OCI-LY1 (cell line): Measurements from ENCODE around the gene OR4A16.

Experiments used
- H2AFZ ChIP-seq: fragments of 200-600 bp; sonication (generic), shearing (Covaris generic); 2 replicates; pipeline ENCODE4 v1.6.0; 2014; ENCODE audit warnings: antibody characterized with exemption, mild to moderate bottlenecking, low read length
- H3F3A ChIP-seq: fragments of 200-600 bp; sonication (generic), shearing (Covaris generic); 2 replicates; pipeline ENCODE4 v1.6.0; 2014; ENCODE audit warnings: mild to moderate bottlenecking, antibody characterized with exemption, low read length, moderate library complexity; ENCODE audit not compliant: insufficient read depth
- H3K27ac ChIP-seq: fragments of 200-600 bp; sonication (generic); 2 replicates; pipeline ENCODE4 v1.5.1; 2014; ENCODE audit warnings: low read length, mixed run types, mild to moderate bottlenecking, low read depth; ENCODE audit not compliant: poor library complexity, severe bottlenecking
- H3K27me3 ChIP-seq: fragments of 200-600 bp; sonication (generic); 2 replicates; pipeline ENCODE4 v1.6.0; 2014; ENCODE audit warnings: antibody characterized with exemption, mild to moderate bottlenecking, low read length, moderate library complexity; ENCODE audit not compliant: insufficient read depth
- H3K36me3 ChIP-seq: fragments of 200-600 bp; sonication (generic); 2 replicates; pipeline ENCODE4 v1.6.1; 2014; ENCODE audit warnings: mild to moderate bottlenecking, antibody characterized with exemption, low read length, moderate library complexity, mixed read lengths; ENCODE audit not compliant: insufficient read depth
- H3K4me1 ChIP-seq: fragments of 200-600 bp; sonication (generic); 2 replicates; pipeline ENCODE4 v1.5.1; 2014; ENCODE audit warnings: mild to moderate bottlenecking, low read length, moderate library complexity; ENCODE audit not compliant: insufficient read depth, severe bottlenecking
- H3K4me2 ChIP-seq: fragments of 200-600 bp; sonication (generic), shearing (Covaris generic); 2 replicates; pipeline ENCODE4 v1.6.1; 2014; ENCODE audit warnings: low read length
- H3K4me3 ChIP-seq: fragments of 200-600 bp; sonication (generic); 2 replicates; pipeline ENCODE4 v1.5.1; 2014; ENCODE audit warnings: low read length, low read depth, mild to moderate bottlenecking, mixed read lengths; ENCODE audit not compliant: poor library complexity, severe bottlenecking
- H3K79me2 ChIP-seq: fragments of 200-600 bp; shearing (Covaris generic); 2 replicates; pipeline ENCODE4 v1.6.1; 2016; ENCODE audit warnings: mixed run types, low read length, mixed read lengths; ENCODE audit not compliant: insufficient read depth
- H3K9ac ChIP-seq: fragments of 200-600 bp; sonication (generic), shearing (Covaris generic); 2 replicates; pipeline ENCODE4 v1.6.1; 2014; ENCODE audit warnings: mild to moderate bottlenecking, low read length, mixed read lengths
- H3K9me2 ChIP-seq: fragments of 200-600 bp; sonication (generic), shearing (Covaris generic); 2 replicates; pipeline ENCODE4 v1.6.1; 2014; ENCODE audit warnings: low read depth, mild to moderate bottlenecking, low read length, mixed read lengths
- H3K9me3 ChIP-seq: fragments of 200-600 bp; shearing (Covaris generic); 2 replicates; pipeline ENCODE4 v1.6.1; 2014; ENCODE audit warnings: low read length, mixed read lengths
- H4K20me1 ChIP-seq: fragments of 200-600 bp; sonication (generic), shearing (Covaris generic); 2 replicates; pipeline ENCODE4 v1.6.0; 2016; ENCODE audit warnings: mild to moderate bottlenecking, low read length; ENCODE audit not compliant: insufficient read depth
- CTCF ChIP-seq: fragments of 200-600 bp; sonication (generic), shearing (Covaris generic); IDR thresholded peaks from 2 replicates; pipeline ENCODE4 v1.5.1; 2017; ENCODE audit warnings: mild to moderate bottlenecking, antibody characterized with exemption, low read length, moderate library complexity, mixed read lengths
- EZH2 ChIP-seq: fragments of 200-600 bp; sonication (generic), shearing (Covaris generic); IDR thresholded peaks from 2 replicates; pipeline ENCODE4 v1.8.0; 2017; ENCODE audit warnings: borderline replicate concordance, mixed run types, mild to moderate bottlenecking, antibody characterized with exemption, low read length, moderate library complexity, mixed read lengths

OR4A16 gene

GRCh38 chr11:55349032-55349431 is 6.0 kb downstream of the OR4A16 start:
- no peaks in the 10 kb centered on the region for H3K9me2 ChIP-seq
- H3K4me1 ChIP-seq: no peaks in the 10 kb centered on the region
- no peaks in the 10 kb centered on the region for H3F3A ChIP-seq
- no peaks in the 10 kb centered on the region for H3K27me3 ChIP-seq
- no peak for TF ChIP-seq EZH2
- no peak for TF ChIP-seq CTCF
- H3K9me3 ChIP-seq: no peaks in the 10 kb centered on the region
- no peak overlapping the region for H3K4me2 ChIP-seq
- H3K4me3 ChIP-seq: no peak overlapping the region
- no peak overlapping the region for H2AFZ ChIP-seq
- H3K79me2 ChIP-seq: no peaks in the 10 kb centered on the region
- H3K27ac ChIP-seq: no peak overlapping the region
- no peaks in the 10 kb centered on the region for H4K20me1 ChIP-seq
- no peaks in the 10 kb centered on the region for H3K36me3 ChIP-seq
- H3K9ac ChIP-seq: no peak overlapping the region

GRCh38 chr11:55357560-55358184 is 14.7 kb downstream of the OR4A16 start:
- Histone ChIP-seq H3K4me1 (no peaks in the 10 kb centered on the region), H3K9me2 (no peaks in the 10 kb centered on the region), H3K4me2 (no peak overlapping the region), H4K20me1 (no peaks in the 10 kb centered on the region), H3F3A (no peaks in the 10 kb centered on the region), H3K27me3 (no peaks in the 10 kb centered on the region), H3K79me2 (no peaks in the 10 kb centered on the region), H3K4me3 (no peak overlapping the region), H3K27ac (no peak overlapping the region), H2AFZ (no peak overlapping the region), H3K9me3 (no peaks in the 10 kb centered on the region), H3K36me3 (no peaks in the 10 kb centered on the region), H3K9ac (no peak overlapping the region)
- no peak for TF ChIP-seq EZH2
- TF ChIP-seq CTCF: peak; percentile 88

- no peak within 1 kb of the TSS for H3K27ac ChIP-seq
- H3K4me1 ChIP-seq: no peaks in the 10 kb centered on the region
- no peaks in the 10 kb centered on the region for H3K79me2 ChIP-seq
- H3K4me3 ChIP-seq: no peak within 1 kb of the TSS
- H2AFZ ChIP-seq: no peak within 1 kb of the TSS
- H4K20me1 ChIP-seq: no peaks in the 10 kb centered on the region
- H3K9me2 ChIP-seq: no peaks in the 10 kb centered on the region
- no peaks in the 10 kb centered on the region for H3F3A ChIP-seq
- no peaks in the 10 kb centered on the region for H3K36me3 ChIP-seq
- H3K9me3 ChIP-seq: no peaks in the 10 kb centered on the region
- no peak within 1 kb of the TSS for H3K9ac ChIP-seq
- H3K27me3 ChIP-seq: no peaks in the 10 kb centered on the region; the same call in 1 of the 2 replicates
- no peak within 1 kb of the TSS for H3K4me2 ChIP-seq
- TF ChIP-seq EZH2: no peak
- no peak for TF ChIP-seq CTCF
Measured at GRCh38 chr11:55367674-55368073, 24.7 kb downstream of the OR4A16 start, which contains the start of gene OR4A15. TSS of gene OR4A15 (plus strand) at chr11:55367974. CDS start at chr11:55367974, 0 bp downstream.
